ENCODE results near the gene AATF. TPM values are rescaled to one million over a fixed set of nuclear protein-coding genes. Genes with fewer than 3 reads are reported as not detected.

Gene AATF
- total and polyA plus RNA-seq, 2 of the 8 experiments (the other 6 are each of a cell fraction or from before 2014, with no cell fraction given), result 20.1 to 62.8 TPM

DNA sequence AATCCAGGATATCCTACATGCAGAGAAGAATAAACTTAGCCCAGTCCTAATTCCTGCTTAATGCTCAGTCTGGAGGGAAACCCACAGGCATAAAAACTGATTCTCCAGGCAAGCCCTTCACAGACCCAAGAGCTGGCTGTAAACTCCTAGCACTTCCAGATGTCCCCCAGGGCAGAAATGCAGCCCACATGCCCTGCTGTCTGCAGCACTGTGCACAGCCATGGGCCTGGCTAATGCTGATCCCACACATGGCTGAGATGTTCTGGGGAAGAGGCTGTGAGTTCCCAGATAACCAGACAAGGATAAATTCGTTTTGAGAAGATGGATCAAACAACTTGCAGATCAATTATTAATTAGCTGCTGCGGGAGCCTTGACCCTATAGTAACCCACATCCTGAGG is 148.4 kb downstream of the AATF start:
- Histone ChIP-seq H3K4ac (replicated peaks; ENCODE audit: insufficient read length, low read depth, low read length) (no peak overlapping the region), H4K20me1 (replicated peaks in 1 of 2; ENCODE audit: control insufficient read depth in 1 of 2, insufficient read depth in 2 of 2, low read length in 2 of 2) (no peaks in the 10 kb centered on the region), H4K91ac (replicated peaks; ENCODE audit: insufficient read length, low read length) (no peak overlapping the region), H3K14ac (ENCODE audit: insufficient read length) (no peak overlapping the region), H3K79me2 (ENCODE audit: control insufficient read depth in 1 of 2, insufficient read depth in 2 of 2, low read length in 2 of 2) (no peaks in the 10 kb centered on the region), H3K36me3 (ENCODE audit: control insufficient read depth in 2 of 4, insufficient read depth in 4 of 4, low read length in 3 of 4) (peaks cover 22 to 46% (median 30%) of the 10 kb centered on the region in 4 experiments; a peak in 7 of 8 replicates), H3K9ac (replicated peaks in 1 of 4; ENCODE audit: extremely low read depth in 1 of 4, low read depth in 3 of 4, low read length in 3 of 4) (no peak overlapping the region), H3K27me3 (replicated peaks in 1 of 4; ENCODE audit: control insufficient read depth in 3 of 4, extremely low read depth in 1 of 4, insufficient read depth in 3 of 4, low read length in 3 of 4) (no peaks in the 10 kb centered on the region), H2BK120ac (replicated peaks; ENCODE audit: low read depth, low read length) (no peak overlapping the region), H2BK12ac (ENCODE audit: low read depth, low read length) (no peak overlapping the region), H3K4me2 (ENCODE audit: insufficient read depth in 1 of 2, low read depth in 2 of 2, low read length in 2 of 2) (no peak overlapping the region), H3K18ac (ENCODE audit: extremely low read depth, low read length) (no peak overlapping the region), H3K23me2 (ENCODE audit: low read depth, low read length) (peaks cover 1% of the 10 kb centered on the region; the same call in 1 of the 2 replicates), H4K8ac (ENCODE audit: extremely low read depth, insufficient read depth, low read length) (no peak overlapping the region), H3K4me1 (replicated peaks in 1 of 4; ENCODE audit: control insufficient read depth in 3 of 4, insufficient read depth in 4 of 4, low read length in 3 of 4) (peaks cover 3 to 5% (median 4%) of the 10 kb centered on the region in 4 experiments; a peak in 5 of 7 replicates), H2BK15ac (ENCODE audit: low read length) (no peak overlapping the region), H2BK20ac (ENCODE audit: low read length) (no peak overlapping the region), H3K79me1 (ENCODE audit: low read depth, low read length) (0 out of 2 replicates have a peak, but pooled peaks cover 2% of the 10 kb centered on the region), H2BK5ac (ENCODE audit: low read depth, low read length) (no peak overlapping the region), H3K23ac (ENCODE audit: insufficient read length) (no peak overlapping the region), H3K56ac (replicated peaks; ENCODE audit: insufficient read length, low read depth, low read length) (no peak overlapping the region), H3K27ac (ENCODE audit: low read depth, low read length) (no peak overlapping the region), H2AK5ac (ENCODE audit: low read depth, low read length) (no peak overlapping the region), H3K4me3 (ENCODE audit: extremely low read depth in 1 of 4, insufficient read depth in 2 of 4, low read depth in 3 of 4, low read length in 4 of 4) (no peak overlapping the region), H3K9me3 (ENCODE audit: insufficient read depth in 2 of 2, low read depth in 1 of 2, low read length in 1 of 2) (no peaks in the 10 kb centered on the region), H2AFZ (ENCODE audit: low read length) (no peak overlapping the region), H4K5ac (ENCODE audit: insufficient read length, low read depth, low read length) (no peak overlapping the region)
- 90% methylated on average over 2 of the region's 2 CpGs; no CpG with 5 or more reads in 1 of the 2 experiments for WGBS, 2 experiments (ENCODE audit: extremely low coverage in 1 of 2, insufficient coverage in 1 of 2, insufficient read length in 1 of 2, insufficient replicate concordance in 2 of 2, low coverage in 1 of 2, low lambda C conversion rate in 2 of 2, missing lambda C conversion rate in 1 of 2)
- ChIA-PET POLR2A (ENCODE audit: partially characterized antibody) (interaction anchor here (2.5 kb wide), 1 partner anchor 14 kb away, joined by 12 read pairs; no protein-coding TSS in a partner anchor), CTCF (ENCODE audit: partially characterized antibody) (interaction anchor here (1.1 to 1.5 kb wide), 5 partner anchors 7 to 51 kb away, joined by 3 to 5 read pairs (median 4); no protein-coding TSS in a partner anchor)
- no peak for FAIRE-seq
- no peak for DNase-seq (ENCODE audit: low read depth in 1 of 2, low spot score in 2 of 2)

All from H1 (cell line).